GM12878 (cell line): ENCODE data around the gene MYO15B. TPM values are rescaled to one million over a fixed set of nuclear protein-coding genes. Genes with fewer than 3 reads are reported as not detected.

Experiments
- ATAC-seq: fragments of 200-7000 bp; cut with Tn5 transposase; 3 replicates; pipeline ENCODE4 v1.9.1; 2020; ENCODE audit warnings: mild to moderate bottlenecking, moderate library complexity
- BruUV-seq: library from RNA; stranded (reverse); fragments of 400-500 nt; replicated peaks from 2 replicates; lab custom pipeline; 2021; lab: Mats Ljungman, UMichigan
- CTCF ChIA-PET: fragments of 300-600 bp; sonication (Branson Sonifier 250); formaldehyde crosslinking; extraction: SDS; loops from one replicate; lab custom pipeline; 2021; ENCODE audit warnings: inconsistent platforms; lab: Yijun Ruan, JAX
- POLR2A ChIA-PET: fragments of 350-600 bp; formaldehyde crosslinking; extraction: SDS; loops from one replicate; lab custom pipeline; 2021; ENCODE audit warnings: inconsistent platforms; lab: Charles Lee
- RAD21 ChIA-PET: fragments of 300-600 bp; sonication (Branson Sonifier 250); formaldehyde crosslinking; loops from one replicate; lab custom pipeline; 2023; ENCODE audit warnings: antibody characterized with exemption; ENCODE audit not compliant: unreplicated experiment; lab: Charles Lee
- SMC1A ChIA-PET: fragments of 300-600 bp; sonication (Branson Sonifier 250); formaldehyde crosslinking; loops from one replicate; lab custom pipeline; 2023; ENCODE audit not compliant: unreplicated experiment, uncharacterized antibody; lab: Charles Lee
- DNase-seq: peaks from one replicate; pipeline ENCODE4 v3.0.0-alpha.2; 2011; ENCODE audit warnings: low read depth, low spot score
- FAIRE-seq: peaks from 3 replicates; lab custom pipeline; 2011; peaks lifted over from hg19 to GRCh38; lab: Jason Lieb, UNC
- H2AFZ ChIP-seq: 2 replicates; pipeline ENCODE4 v1.6.0; 2011; ENCODE audit warnings: low read depth, low read length, control low read depth; ENCODE audit not compliant: control insufficient read depth
- H3K27ac ChIP-seq: 2 replicates; pipeline ENCODE4 v1.5.1; 2011; ENCODE audit warnings: control low read depth; ENCODE audit not compliant: control insufficient read depth, insufficient read depth
- H3K27me3 ChIP-seq, 2 experiments: replicated peaks in 1 of 2; 2 replicates each; pipeline versions ENCODE4 v1.6.0 to v1.6.1; 2011; ENCODE audit warnings: low read length in 1 of 2; ENCODE audit not compliant: control insufficient read depth in 2 of 2, insufficient read depth in 2 of 2
- H3K36me3 ChIP-seq, 2 experiments: 2 replicates each; pipeline ENCODE4 v1.5.1; 2011; ENCODE audit warnings: low read length in 1 of 2; ENCODE audit not compliant: control insufficient read depth in 2 of 2, insufficient read depth in 2 of 2
- H3K4me1 ChIP-seq: 2 replicates; pipeline ENCODE4 v1.6.1; 2011; ENCODE audit warnings: mild to moderate bottlenecking, low read length, moderate library complexity, mixed read lengths; ENCODE audit not compliant: control insufficient read depth, insufficient read depth
- H3K4me2 ChIP-seq: 2 replicates; pipeline ENCODE4 v1.6.0; 2011; ENCODE audit warnings: control low read depth; ENCODE audit not compliant: control insufficient read depth, insufficient read depth
- H3K4me3 ChIP-seq: fragments of 200-600 bp; sonication (generic); 2 replicates; pipeline ENCODE4 v1.5.1; 2016
- H3K79me2 ChIP-seq: 2 replicates; pipeline ENCODE4 v1.6.0; 2011; ENCODE audit warnings: low read length; ENCODE audit not compliant: control insufficient read depth, insufficient read depth
- H3K9ac ChIP-seq: 2 replicates; pipeline ENCODE4 v1.8.0; 2011; ENCODE audit warnings: low read length, control low read depth, mixed read lengths; ENCODE audit not compliant: control insufficient read depth, insufficient read depth
- H3K9me3 ChIP-seq: replicated peaks from 3 replicates; pipeline ENCODE4 v1.5.1; 2011; ENCODE audit warnings: mild to moderate bottlenecking, low read length; ENCODE audit not compliant: control insufficient read depth, insufficient read depth
- H4K20me1 ChIP-seq: 2 replicates; pipeline ENCODE4 v1.6.0; 2011; ENCODE audit not compliant: control insufficient read depth, insufficient read depth
- CTCF ChIP-seq, 3 experiments: IDR thresholded peaks in 2 of 3; conservative IDR thresholded peaks in 1 of 3; 2 replicates each; pipeline ENCODE4 v1.5.1; 2011; ENCODE audit warnings: low read depth in 3 of 3, low read length in 3 of 3, mild to moderate bottlenecking in 3 of 3, control low read depth in 2 of 3, moderate library complexity in 2 of 3, inconsistent platforms in 1 of 3, mixed read lengths in 1 of 3; ENCODE audit not compliant: control insufficient read depth in 2 of 3, insufficient read depth in 1 of 3; ENCODE audit errors: extremely low read depth in 1 of 3
- MLLT1 ChIP-seq: fragments of 450-650 bp; IDR thresholded peaks from 2 replicates; pipeline ENCODE4 v1.6.1; 2016; ENCODE audit warnings: mild to moderate bottlenecking
- PBX3 ChIP-seq: IDR thresholded peaks from 2 replicates; pipeline ENCODE4 v1.6.1; 2011; ENCODE audit warnings: mild to moderate bottlenecking, low read depth, low read length, moderate library complexity; ENCODE audit not compliant: insufficient replicate concordance
- RAD21 ChIP-seq: IDR thresholded peaks from 2 replicates; pipeline ENCODE4 v1.6.1; 2011; ENCODE audit warnings: mild to moderate bottlenecking, low read depth, low read length, moderate library complexity; ENCODE audit not compliant: insufficient read depth
- SMC3 ChIP-seq: IDR thresholded peaks from 2 replicates; pipeline ENCODE4 v1.6.1; 2011; ENCODE audit warnings: low read length, improper control_type of control experiment, borderline replicate concordance
- TCF12 ChIP-seq: IDR thresholded peaks from 2 replicates; pipeline ENCODE4 v1.6.1; 2011; ENCODE audit warnings: low read depth, mild to moderate bottlenecking, low read length
- ZBTB40 ChIP-seq: fragments of 450-650 bp; IDR thresholded peaks from 2 replicates; pipeline ENCODE4 v1.6.1; 2016; ENCODE audit warnings: mild to moderate bottlenecking, moderate library complexity, borderline replicate concordance
- WGBS: methylation state at CpG from one replicate; pipeline ENCODE4 v1.1.6; 2016; ENCODE audit warnings: low lambda C conversion rate; ENCODE audit not compliant: insufficient replicate concordance, insufficient coverage; ENCODE audit errors: missing lambda C conversion rate; 5-methylcytosine and 5-hydroxymethylcytosine counted together
- in situ Hi-C: fragments of 300-500 bp; cut with MboI; formaldehyde crosslinking; loops from 9 replicates; pipeline ENCODE4 v1.14.3; 2018; ENCODE audit warnings: mixed read lengths
- intact Hi-C: fragments of 100-400 bp; cut with micrococcal nuclease; formaldehyde crosslinking; loops from one replicate; pipeline ENCODE4 v1.14.2; 2022; ENCODE audit not compliant: unreplicated experiment
- polyA plus RNA-seq, 11 experiments: library from polyadenylated mRNA; depleted of rRNA in 4 of 11; unstranded in 6 of 11; stranded (reverse) in 5 of 11; fragments of >200 nt; fragmentation: Nextera tagmentation in 4 of 11; fragmentation: Illumina TruSeq in 1 of 11; extraction: Ambion mirVana in 4 of 11; extraction: Trizol in 1 of 11; gene quantifications; 1 replicate in 1 of 11; 2 replicates in 10 of 11; pipeline versions ENCODE4 v1.2.1 to v1.2.3, GENCODE V29; 2011 to 2016; ENCODE audit warnings: inconsistent platforms in 2 of 11, missing spikeins in 2 of 11, low read depth in 1 of 11
- total RNA-seq, 4 experiments: library from RNA; depleted of rRNA in 3 of 4; stranded (reverse); fragments of >200 nt in 3 of 4; fragmentation: Illumina TruSeq in 1 of 4; extraction: Trizol in 1 of 4; gene quantifications; 2 replicates each; pipeline versions ENCODE4 v1.2.1 to v1.2.3, GENCODE V29; 2013 to 2021

MYO15B gene
- total and polyA plus RNA-seq, 10 of the 15 experiments (the other 5 are each of a cell fraction or from before 2014, with no cell fraction given): 0.67 to 15.4 (median 2.3) TPM; not detected in 1

- no peak for DNase-seq
- H3K9me3 ChIP-seq: no peaks in the 10 kb centered on the region
- no peaks in the 10 kb centered on the region for H3K27me3 ChIP-seq
- intact Hi-C loops: no loop called here
- no peak overlapping the region; the same call in 1 of the 2 replicates for H2AFZ ChIP-seq
- no TSS peak for BruUV-seq
- H3K36me3 ChIP-seq: peaks cover 3 to 7% of the 10 kb centered on the region in 2 experiments; a peak in 3 of 4 replicates
- peak; percentile 71 for FAIRE-seq
- no peak overlapping the region for H3K4me2 ChIP-seq
- 0 out of 2 replicates have a peak overlapping the region, but pooled peaks have one; percentile 18 for H3K27ac ChIP-seq
- H4K20me1 ChIP-seq: no peaks in the 10 kb centered on the region
- no peak overlapping the region for H3K9ac ChIP-seq
- SMC1A ChIA-PET: interaction anchor here (0.6 to 4.7 kb wide), 5 partner anchors 19 to 656 kb away, joined by 3 to 32 read pairs (median 4); partner anchors contain the start of gene SMIM5
- no peak overlapping the region for H3K4me3 ChIP-seq
- POLR2A ChIA-PET: interaction anchor here (2.8 kb wide), 1 partner anchor 19 kb away, joined by 8 read pairs; the partner anchor contains the start of gene SMIM5
- peaks cover 5% of the 10 kb centered on the region; the same call in 1 of the 2 replicates for H3K4me1 ChIP-seq
- RAD21 ChIA-PET: interaction anchor here (1.0 to 2.9 kb wide), 5 partner anchors 20 to 95 kb away, joined by 3 to 19 read pairs (median 3); partner anchors contain the start of gene SMIM5
- peak; percentile 93 for ATAC-seq
- no peaks in the 10 kb centered on the region for H3K79me2 ChIP-seq
- CTCF ChIA-PET: interaction anchor here (1.0 to 19.5 kb wide), 13 partner anchors 8 to 224 kb away, joined by 3 to 349 read pairs (median 4); partner anchors contain the start of genes RECQL5, SAP30BP and SMIM5
- TF ChIP-seq RAD21: peak; percentile 49
- peak; percentile 27; the same call in 1 of the 2 replicates for TF ChIP-seq SMC3
- no peak for TF ChIP-seq ZBTB40
- peak; percentile 71 to 95 (median 87) for TF ChIP-seq CTCF (IDR thresholded peaks at IDR 0.05 in 2 of 3, conservative IDR thresholded peaks at IDR 0.05 in 1 of 3; ENCODE audit: control insufficient read depth in 2 of 3, extremely low read depth in 1 of 3, insufficient read depth in 1 of 3, low read depth in 3 of 3, low read length in 3 of 3)
- no peak for TF ChIP-seq MLLT1
- TF ChIP-seq PBX3: no peak
- peak; percentile 24; the same call in 1 of the 2 replicates for TF ChIP-seq TCF12
- TF ChIP-seq, all 136 proteins: peak for 4
- in situ Hi-C loops: no loop called here
- WGBS: 67% methylated on average over 6 of the region's 6 CpGs
These were observed 65.4 kb downstream of the MYO15B start for GRCh38 chr17:75652934-75653549.
